ENCODE data around the gene SDHAF2. TPM values are rescaled to one million over a fixed set of nuclear protein-coding genes. Genes with fewer than 3 reads are reported as not detected.
A peak's percentile ranks its signal among the peaks of the same experiment; 100 is the strongest.

Gene SDHAF2
- total RNA-seq, 2 donors from 2014 or later, result 24.6 to 59.4 TPM

DNA sequence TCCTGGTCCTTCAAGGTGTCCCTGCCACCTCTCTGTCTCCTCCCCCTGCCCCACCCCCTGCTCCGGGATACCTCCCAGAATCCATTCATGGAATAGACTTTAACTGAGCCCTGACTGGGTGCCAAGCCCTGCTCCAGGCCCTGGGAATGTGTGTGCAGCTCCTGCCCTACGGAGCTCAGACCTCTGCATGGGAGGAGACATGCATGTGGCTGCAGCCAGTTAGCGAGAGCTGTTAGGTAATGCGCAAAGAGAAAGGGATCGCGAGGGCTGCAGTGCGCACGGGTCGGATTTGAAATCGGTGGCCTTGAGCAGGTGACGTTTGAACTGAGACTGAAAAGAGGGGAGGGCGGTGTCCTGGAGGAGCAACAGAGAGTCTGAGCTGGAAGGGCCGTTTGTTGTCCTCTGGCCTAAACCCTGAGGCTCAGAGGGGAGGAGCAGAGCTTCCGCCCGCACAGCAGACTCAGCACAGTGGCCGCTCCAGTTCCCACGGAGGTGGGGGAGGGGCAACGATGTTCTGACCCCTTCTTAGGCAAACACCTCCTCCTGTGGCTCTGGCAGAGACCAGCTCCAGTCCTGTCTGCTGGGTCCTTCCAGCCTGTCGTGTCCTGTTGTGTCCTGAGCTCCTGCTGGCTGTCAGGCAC lies 58.8 kb downstream of the SDHAF2 start:
- Histone ChIP-seq H3K4me3 (peak overlapping the region in 1 of 2 donors; percentile 8), H3K9me3 (no peaks in the 10 kb centered on the region), H3K36me3 (no peaks in the 10 kb centered on the region), H3K4me1 (replicated peaks) (peaks cover 5% of the 10 kb centered on the region), H3K27me3 (replicated peaks; ENCODE audit: insufficient read depth) (no peaks in the 10 kb centered on the region), H3K27ac (peak overlapping the region; percentile 16 to 40)
- TF ChIP-seq POLR2AphosphoS5 (IDR thresholded peaks at IDR 0.05) (peak; percentile 18), POLR2A (IDR thresholded peaks at IDR 0.05) (no peak), CTCF (IDR thresholded peaks at IDR 0.05) (no peak)
- DNase-seq (ENCODE audit: low spot score), result peak; percentile 39
- intact Hi-C loops (cut with DNase I), result no loop called here
- WGBS, result 31% methylated on average over 19 of the region's 19 CpGs

DNA sequence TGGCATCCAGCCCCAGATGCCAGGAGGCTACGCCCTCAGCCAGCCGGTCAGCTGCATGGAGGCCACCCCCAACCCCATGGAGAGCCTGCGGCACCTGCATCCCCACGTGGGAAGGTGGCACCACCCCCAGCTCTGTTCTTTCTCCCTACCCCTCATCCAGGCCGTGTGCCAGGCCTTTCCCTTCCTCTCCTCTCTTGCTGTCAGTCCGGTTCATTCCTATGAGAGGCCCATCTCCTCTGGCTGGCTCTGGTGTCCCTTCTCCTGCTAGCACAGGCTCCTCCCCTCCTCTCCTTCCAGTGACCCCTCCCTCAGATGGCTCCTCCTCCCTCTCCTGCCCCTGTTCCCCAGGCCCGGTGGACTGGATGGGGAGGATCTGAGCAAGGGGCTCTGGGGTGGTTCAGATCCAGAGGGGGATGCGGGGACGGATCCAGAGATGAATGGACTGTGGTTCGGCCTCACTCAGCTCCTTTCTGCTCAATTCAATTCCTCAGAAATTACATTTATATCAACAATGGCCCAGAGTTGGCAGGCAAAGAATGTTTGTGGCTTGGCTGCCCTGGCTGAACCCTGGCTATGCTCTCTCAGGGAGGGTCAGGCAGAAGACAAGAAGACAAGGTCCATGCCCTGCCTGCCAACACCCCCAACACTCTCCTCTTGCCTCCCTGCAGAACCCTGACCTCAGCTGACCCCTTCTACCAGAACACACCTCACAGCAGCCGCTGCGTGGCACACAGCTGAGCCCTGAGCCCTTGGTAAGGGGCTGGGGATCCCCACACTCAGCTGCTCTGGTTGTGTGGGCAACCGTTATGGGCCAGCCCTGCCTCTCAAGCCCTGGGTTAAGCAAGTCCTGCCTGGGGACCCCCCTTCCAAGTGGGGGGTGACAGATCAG lies 60.2 kb downstream of the SDHAF2 start:
- 48% methylated on average over 13 of the region's 13 CpGs for WGBS
- TF ChIP-seq POLR2A (IDR thresholded peaks at IDR 0.05), result no peak
- no peak for TF ChIP-seq CTCF (IDR thresholded peaks at IDR 0.05)
- no peak for TF ChIP-seq POLR2AphosphoS5 (IDR thresholded peaks at IDR 0.05)
- Histone ChIP-seq H3K36me3 (no peaks in the 10 kb centered on the region), H3K4me1 (replicated peaks) (peaks cover 5% of the 10 kb centered on the region), H3K9me3 (no peaks in the 10 kb centered on the region), H3K27ac (peak overlapping the region in 1 of 2 donors; percentile 40), H3K27me3 (replicated peaks; ENCODE audit: insufficient read depth) (no peaks in the 10 kb centered on the region), H3K4me3 (no peak overlapping the region)
- no peak for DNase-seq (ENCODE audit: low spot score)
- intact Hi-C loops (cut with DNase I), result no loop called here

- TF ChIP-seq POLR2AphosphoS5 (IDR thresholded peaks at IDR 0.05), result no peak
- no peak for TF ChIP-seq POLR2A (IDR thresholded peaks at IDR 0.05)
- H3K27ac ChIP-seq, result no peak overlapping the region
- intact Hi-C loops (cut with DNase I), result no loop called here
- H3K4me1 ChIP-seq (replicated peaks), result peaks cover 5% of the 10 kb centered on the region
- no peaks in the 10 kb centered on the region for H3K9me3 ChIP-seq
- H3K4me3 ChIP-seq, result no peak overlapping the region
- 87% methylated on average over 12 of the region's 12 CpGs for WGBS
- no peaks in the 10 kb centered on the region for H3K36me3 ChIP-seq
- DNase-seq (ENCODE audit: low spot score), result no peak
- no peaks in the 10 kb centered on the region for H3K27me3 ChIP-seq (replicated peaks; ENCODE audit: insufficient read depth)
Observed at GRCh38 chr11:61491736-61492395, 61.9 kb downstream of the SDHAF2 start.

- TF ChIP-seq POLR2A (IDR thresholded peaks at IDR 0.05) (no peak), CTCF (IDR thresholded peaks at IDR 0.05) (no peak), POLR2AphosphoS5 (IDR thresholded peaks at IDR 0.05) (no peak)
- H3K27ac ChIP-seq, result no peak overlapping the region
- intact Hi-C loops (cut with DNase I), result no loop called here
Observed at GRCh38 chr11:61494381-61494961, 64.5 kb downstream of the SDHAF2 start.

More at GRCh38 chr11:61494381-61494961, 64.5 kb downstream of the SDHAF2 start:
- H3K36me3 ChIP-seq, result no peaks in the 10 kb centered on the region
- no peaks in the 10 kb centered on the region for H3K9me3 ChIP-seq
- H3K4me3 ChIP-seq, result no peak overlapping the region
- WGBS, result 70% methylated on average over 9 of the region's 9 CpGs
- H3K27me3 ChIP-seq (replicated peaks; ENCODE audit: insufficient read depth), result no peaks in the 10 kb centered on the region
- DNase-seq (ENCODE audit: low spot score), result no peak
- H3K4me1 ChIP-seq (replicated peaks), result peaks cover under 1% of the 10 kb centered on the region
